Measurements from ENCODE around the gene MAPK8.
"Not testable (repeated sequence)": the region's sequence is repeated elsewhere in the genome, so short reads cannot be mapped to it uniquely, and the experiment has no call there.

The MAPK8 gene

GRCh38 chr10:48414778-48415177 lies 108.3 kb downstream of the MAPK8 start:
- DNase-seq (ENCODE audit: low read depth in 2 of 2, low spot score in 1 of 2): no peak

GRCh38 chr10:48416584-48417232 lies 110.2 kb downstream of the MAPK8 start:
- no peak for DNase-seq (ENCODE audit: low read depth in 2 of 2, low spot score in 1 of 2)

GRCh38 chr10:48417374-48417773 lies 110.9 kb downstream of the MAPK8 start:
- no peak for DNase-seq (ENCODE audit: low read depth in 2 of 2, low spot score in 1 of 2)

- no peak for DNase-seq (ENCODE audit: low read depth in 2 of 2, low spot score in 1 of 2)
Observed at GRCh38 chr10:48418189-48418788, 111.8 kb downstream of the MAPK8 start.

GRCh38 chr10:48419714-48420113 lies 113.2 kb downstream of the MAPK8 start:
- no peak for DNase-seq (ENCODE audit: low read depth in 2 of 2, low spot score in 1 of 2)

GRCh38 chr10:48421862-48422261 lies 115.4 kb downstream of the MAPK8 start:
- not testable (repeated sequence) for DNase-seq (ENCODE audit: low read depth in 2 of 2, low spot score in 1 of 2)

- no peak for DNase-seq (ENCODE audit: low read depth in 2 of 2, low spot score in 1 of 2)
Observed at GRCh38 chr10:48423884-48424283, 117.4 kb downstream of the MAPK8 start.

GRCh38 chr10:48428896-48429295 lies 122.4 kb downstream of the MAPK8 start:
- no peak for DNase-seq (ENCODE audit: low read depth in 2 of 2, low spot score in 1 of 2)

- no peak for DNase-seq (ENCODE audit: low read depth in 2 of 2, low spot score in 1 of 2)
Observed at GRCh38 chr10:48429309-48429708, 122.8 kb downstream of the MAPK8 start.

GRCh38 chr10:48430402-48430993 lies 124.0 kb downstream of the MAPK8 start:
- no peak for DNase-seq (ENCODE audit: low read depth in 2 of 2, low spot score in 1 of 2)

GRCh38 chr10:48431871-48432270 lies 125.4 kb downstream of the MAPK8 start:
- no peak for DNase-seq (ENCODE audit: low read depth in 2 of 2, low spot score in 1 of 2)

- DNase-seq (ENCODE audit: low read depth in 2 of 2, low spot score in 1 of 2): no peak
Observed at GRCh38 chr10:48437546-48437945, 131.1 kb downstream of the MAPK8 start.

GRCh38 chr10:48439031-48439430 lies 132.6 kb downstream of the MAPK8 start:
- no peak for DNase-seq (ENCODE audit: low read depth in 2 of 2, low spot score in 1 of 2)

- no peak for DNase-seq (ENCODE audit: low read depth in 2 of 2, low spot score in 1 of 2)
Observed at GRCh38 chr10:48439581-48440041, 133.1 kb downstream of the MAPK8 start.

GRCh38 chr10:48440771-48441170 lies 134.3 kb downstream of the MAPK8 start:
- no peak for DNase-seq (ENCODE audit: low read depth in 2 of 2, low spot score in 1 of 2)

GRCh38 chr10:48442090-48442808 lies 135.8 kb downstream of the MAPK8 start:
- DNase-seq (ENCODE audit: low read depth in 2 of 2, low spot score in 1 of 2): no peak

- DNase-seq (ENCODE audit: low read depth in 2 of 2, low spot score in 1 of 2): no peak
Observed at GRCh38 chr10:48442809-48443177, 136.3 kb downstream of the MAPK8 start.

- no peak for DNase-seq (ENCODE audit: low read depth in 2 of 2, low spot score in 1 of 2)
Observed at GRCh38 chr10:48444266-48444665, 137.8 kb downstream of the MAPK8 start.

- no peak for DNase-seq (ENCODE audit: low read depth in 2 of 2, low spot score in 1 of 2)
Observed at GRCh38 chr10:48444861-48445841, 138.7 kb downstream of the MAPK8 start.

- no peak for DNase-seq (ENCODE audit: low read depth in 2 of 2, low spot score in 1 of 2)
Observed at GRCh38 chr10:48445932-48446331, 139.5 kb downstream of the MAPK8 start.

- DNase-seq (ENCODE audit: low read depth in 2 of 2, low spot score in 1 of 2): no peak
Observed at GRCh38 chr10:48446785-48447184, 140.3 kb downstream of the MAPK8 start.
